GM12878 (cell line): ENCODE data around the gene BEAN1. TPM values are rescaled to one million over a fixed set of nuclear protein-coding genes. Genes with fewer than 3 reads are reported as not detected.
A peak's percentile ranks its signal among the peaks of the same experiment; 100 is the strongest.

ENCODE experiments used
- BCL3 ChIP-seq: IDR thresholded peaks from 2 replicates; pipeline ENCODE4 v1.6.1; 2011; ENCODE audit warnings: borderline replicate concordance, low read depth, mild to moderate bottlenecking, moderate library complexity, low read length; ENCODE audit not compliant: insufficient read depth, poor library complexity, severe bottlenecking
- BMI1 ChIP-seq: fragments of 450-650 bp; IDR thresholded peaks from 2 replicates; pipeline ENCODE4 v1.6.1; 2016; ENCODE audit warnings: mild to moderate bottlenecking, moderate library complexity, borderline replicate concordance
- CREM ChIP-seq: IDR thresholded peaks from 2 replicates; pipeline ENCODE4 v1.6.1; 2014; ENCODE audit warnings: antibody characterized with exemption, low read depth
- DPF2 ChIP-seq: fragments of 450-650 bp; IDR thresholded peaks from 2 replicates; pipeline ENCODE4 v1.6.1; 2017; ENCODE audit warnings: mild to moderate bottlenecking
- E4F1 ChIP-seq: fragments of 450-650 bp; IDR thresholded peaks from 2 replicates; pipeline ENCODE4 v1.6.1; 2018; ENCODE audit warnings: borderline replicate concordance, mild to moderate bottlenecking; ENCODE audit not compliant: partially characterized antibody
- ETV6 ChIP-seq, 2 experiments: fragments of 450-650 bp in 1 of 2; IDR thresholded peaks in 1 of 2; conservative IDR thresholded peaks in 1 of 2; 2 replicates each; pipeline ENCODE4 v1.6.1; 2014; ENCODE audit warnings: antibody characterized with exemption in 1 of 2, borderline replicate concordance in 1 of 2, low read depth in 1 of 2, mild to moderate bottlenecking in 1 of 2, moderate library complexity in 1 of 2
- MAX ChIP-seq: IDR thresholded peaks from 2 replicates; pipeline ENCODE4 v1.6.1; 2012; ENCODE audit warnings: low read depth, low read length, improper control_type of control experiment
- POLR2AphosphoS5 ChIP-seq: IDR thresholded peaks from 2 replicates; pipeline ENCODE4 v1.6.1; 2011; ENCODE audit warnings: mild to moderate bottlenecking, low read length, inconsistent platforms
- POU2F2 ChIP-seq: IDR thresholded peaks from 3 replicates; pipeline ENCODE4 v1.6.1; 2011; ENCODE audit warnings: low read depth, mild to moderate bottlenecking, low read length, borderline replicate concordance
- RFX5 ChIP-seq: IDR thresholded peaks from 2 replicates; pipeline ENCODE4 v1.6.1; 2011; ENCODE audit warnings: low read depth, low read length, improper control_type of control experiment
- RUNX3 ChIP-seq: IDR thresholded peaks from 2 replicates; pipeline ENCODE4 v1.6.1; 2012; ENCODE audit warnings: low read length, inconsistent platforms
- SPI1 ChIP-seq: IDR thresholded peaks from 2 replicates; pipeline ENCODE4 v1.6.1; 2011; ENCODE audit warnings: low read depth, mild to moderate bottlenecking, low read length, moderate library complexity, borderline replicate concordance; ENCODE audit not compliant: insufficient read depth
- SREBF1 ChIP-seq: IDR thresholded peaks from 2 replicates; pipeline ENCODE4 v1.6.1; 2012; ENCODE audit warnings: mild to moderate bottlenecking, low read length
- ZBTB11 ChIP-seq: fragments of 450-650 bp; formaldehyde crosslinking; IDR thresholded peaks from 2 replicates; pipeline ENCODE4 v1.5.0; 2022; ENCODE audit warnings: mild to moderate bottlenecking, missing genetic modification characterization
- ZNF592 ChIP-seq: fragments of 450-650 bp; IDR thresholded peaks from 2 replicates; pipeline ENCODE4 v1.6.1; 2017; ENCODE audit warnings: mild to moderate bottlenecking, moderate library complexity
- polyA plus RNA-seq, 11 experiments: library from polyadenylated mRNA; depleted of rRNA in 4 of 11; unstranded in 6 of 11; stranded (reverse) in 5 of 11; fragments of >200 nt; fragmentation: Nextera tagmentation in 4 of 11; fragmentation: Illumina TruSeq in 1 of 11; extraction: Ambion mirVana in 4 of 11; extraction: Trizol in 1 of 11; gene quantifications; 1 replicate in 1 of 11; 2 replicates in 10 of 11; pipeline versions ENCODE4 v1.2.1 to v1.2.3, GENCODE V29; 2011 to 2016; ENCODE audit warnings: inconsistent platforms in 2 of 11, missing spikeins in 2 of 11, low read depth in 1 of 11
- total RNA-seq, 4 experiments: library from RNA; depleted of rRNA in 3 of 4; stranded (reverse); fragments of >200 nt in 3 of 4; fragmentation: Illumina TruSeq in 1 of 4; extraction: Trizol in 1 of 4; gene quantifications; 2 replicates each; pipeline versions ENCODE4 v1.2.1 to v1.2.3, GENCODE V29; 2013 to 2021

The BEAN1 gene
- total and polyA plus RNA-seq, 10 of the 15 experiments (the other 5 are each of a cell fraction or from before 2014, with no cell fraction given): not detected

GRCh38 chr16:66524601-66525164, 97.6 kb downstream of the BEAN1 start (continued):
- TF ChIP-seq ZNF592 (no peak), POU2F2 (peak; percentile 73; the same call in 2 of the 3 replicates), ETV6 (conservative IDR thresholded peaks at IDR 0.05 in 1 of 2, IDR thresholded peaks at IDR 0.05 in 1 of 2; ENCODE audit: borderline replicate concordance in 1 of 2, low read depth in 1 of 2) (peak in 1 of 2 experiments; percentile 98; a peak in 2 of 4 replicates), CREM (peak; percentile 71; the same call in 1 of the 2 replicates), BCL3 (peak; percentile 84), POLR2AphosphoS5 (no peak), MAX (peak; percentile 36; the same call in 1 of the 2 replicates), ZBTB11 (CRISPR knock-in tag) (no peak), DPF2 (peak; percentile 99), SREBF1 (no peak), SPI1 (peak; percentile 100), BMI1 (peak; percentile 63; the same call in 1 of the 2 replicates), RFX5 (no peak), E4F1 (peak; percentile 47), RUNX3 (peak; percentile 99)
